Stimulated activated CD4-positive, alpha-beta T cell treated with anti-CD3 and anti-CD28 coated beads, Interleukin-15, amount 100 ng/mL, for 1 hour (primary cell): ENCODE results near the gene RPTOR.

Experiments used
- DNase-seq, 2 donors: peaks; one replicate each; pipeline ENCODE4 v3.0.0-alpha.2; 2020; ENCODE audit warnings: low read depth in 1 of 2, low spot score in 1 of 2

Gene RPTOR

GRCh38 chr17:80885947-80886582, 341.4 kb downstream of the RPTOR start:
- DNase-seq, result no peak

DNA sequence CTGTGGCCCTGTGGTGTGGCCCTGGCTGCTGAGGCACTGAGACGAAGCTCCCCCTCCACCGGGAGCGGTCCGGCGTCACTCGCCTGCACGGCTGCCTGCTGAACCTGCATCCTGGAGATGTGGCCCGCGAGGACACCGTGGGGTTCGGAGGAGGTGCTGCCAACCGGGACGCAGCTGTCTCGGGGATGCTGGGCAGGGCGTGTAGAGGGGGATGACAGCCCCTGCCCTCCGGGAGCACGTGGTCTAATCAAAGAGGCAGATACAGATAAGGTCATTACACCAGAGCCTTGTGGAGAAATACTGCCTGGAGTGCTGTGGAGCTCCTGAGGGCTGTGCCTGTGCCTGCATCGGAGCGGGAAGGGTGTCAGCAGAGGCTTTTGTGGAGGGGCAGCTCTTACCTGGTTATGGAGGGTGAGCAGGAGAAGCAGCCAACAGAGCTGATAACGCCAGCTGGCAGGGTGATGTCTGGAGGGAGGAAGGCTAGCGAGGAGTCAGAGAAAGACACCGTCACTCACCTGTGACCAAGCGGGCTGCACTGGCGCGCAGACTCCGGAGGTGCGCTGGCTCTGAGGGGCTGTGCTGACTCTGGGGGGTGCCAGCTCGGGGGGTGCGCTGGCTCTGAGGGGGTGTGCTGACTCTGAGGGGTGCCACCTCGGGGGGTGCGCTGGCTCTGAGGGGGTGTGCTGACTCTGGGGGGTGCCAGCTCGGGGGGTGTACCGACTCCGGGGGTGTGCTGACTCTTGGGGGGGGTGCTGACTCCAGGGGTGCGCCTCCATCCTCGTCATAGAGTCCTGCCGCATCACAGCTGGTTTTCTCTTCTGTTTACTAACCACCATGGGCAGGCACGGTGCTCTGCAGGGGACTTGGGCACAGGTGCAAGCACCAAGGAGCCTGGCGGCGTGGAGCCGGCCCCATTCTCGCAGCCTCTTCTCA, 342.3 kb downstream of the RPTOR start:
- DNase-seq, result no peak

DNA sequence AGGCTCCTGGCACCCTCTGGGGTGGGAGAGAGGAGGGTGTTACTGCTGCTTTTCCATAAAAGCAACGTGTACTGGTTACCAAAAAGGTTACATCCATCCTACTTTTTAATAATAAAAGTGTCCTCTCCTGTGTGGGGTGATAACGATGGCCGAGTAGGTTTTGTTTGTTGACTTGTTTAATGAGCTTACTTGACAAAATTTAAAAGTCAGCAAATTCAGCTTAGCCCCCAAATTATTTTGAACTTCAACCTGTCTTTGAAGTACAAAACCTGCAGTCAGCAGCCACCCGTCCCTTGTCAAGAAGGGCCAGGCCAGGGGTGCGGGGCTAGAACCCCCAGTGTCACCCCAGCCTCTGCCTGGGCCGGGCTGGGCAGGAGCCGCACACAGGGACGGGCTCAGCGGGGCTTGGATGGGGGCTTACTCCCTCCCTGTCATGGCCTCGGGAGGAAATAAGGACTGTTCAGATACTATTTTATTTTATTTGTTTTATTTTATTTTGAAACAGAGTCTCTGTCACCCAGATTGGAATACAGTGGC, 343.1 kb downstream of the RPTOR start:
- no peak for DNase-seq

- no peak for DNase-seq
Observed at GRCh38 chr17:80888276-80889160, 343.9 kb downstream of the RPTOR start.

- no peak for DNase-seq
Observed at GRCh38 chr17:80889231-80890195, 344.9 kb downstream of the RPTOR start.

DNA sequence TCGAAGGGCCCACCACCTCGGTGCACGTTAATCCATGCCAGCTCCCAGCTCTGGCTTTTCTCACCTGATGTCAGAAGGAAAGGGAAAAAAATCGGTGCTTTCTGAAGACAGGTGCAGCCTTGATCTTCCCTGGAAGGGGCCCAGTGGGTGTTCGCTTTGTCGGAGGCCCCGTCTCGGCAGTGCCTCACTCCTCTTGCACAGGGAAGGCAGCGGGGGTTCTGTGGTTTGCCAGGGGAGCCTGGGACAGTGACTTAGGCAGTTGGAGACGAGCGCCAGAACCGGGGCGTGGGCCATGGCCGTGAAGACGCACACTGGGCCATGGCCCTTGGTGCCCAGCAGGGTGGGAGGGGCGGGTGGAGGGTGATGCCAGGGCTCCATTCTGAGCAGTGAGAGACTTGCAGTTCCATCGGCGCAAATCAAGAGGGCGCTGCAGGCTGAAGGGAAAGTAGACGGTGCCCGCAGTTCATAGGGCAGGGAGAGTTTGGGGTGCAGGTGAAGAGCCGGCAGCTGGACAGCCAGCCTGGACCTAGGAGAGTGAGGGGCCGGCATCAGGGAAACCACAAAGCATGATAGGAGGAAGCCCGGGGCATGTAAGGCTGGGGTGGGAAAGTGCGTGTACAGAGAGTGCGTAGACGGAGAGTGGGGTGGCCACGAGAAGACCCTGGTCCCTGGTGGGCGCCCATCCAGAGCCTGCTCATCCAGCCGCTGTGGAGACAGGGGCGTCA, 345.7 kb downstream of the RPTOR start:
- no peak for DNase-seq

DNA sequence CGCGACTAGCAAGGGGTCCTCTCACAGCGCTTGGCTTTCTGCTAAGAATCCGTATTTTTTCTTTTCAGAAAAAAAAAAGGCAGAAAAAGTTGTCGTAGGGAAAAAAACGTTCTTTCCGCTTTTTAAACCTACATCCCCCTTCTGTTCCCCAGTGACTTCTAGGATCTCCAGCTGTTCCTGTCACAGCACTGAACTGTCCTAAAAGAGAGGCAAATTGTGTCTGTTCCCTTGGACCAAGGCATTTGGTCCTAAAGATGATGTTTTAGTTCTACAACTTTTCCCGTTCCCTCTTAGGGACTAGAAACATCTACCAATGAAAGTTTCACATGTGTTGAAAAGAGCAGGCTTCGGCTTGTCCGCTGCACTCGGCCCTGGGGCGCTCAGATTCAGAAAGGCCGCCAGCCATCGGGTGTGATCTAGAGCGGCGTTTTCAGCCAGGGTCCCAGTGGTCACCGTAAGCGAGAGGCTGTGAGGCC, 346.3 kb downstream of the RPTOR start:
- DNase-seq, result no peak

GRCh38 chr17:80891397-80892018, 346.9 kb downstream of the RPTOR start:
- DNase-seq, result peak; percentile 41 to 62

GRCh38 chr17:80892019-80892855, 347.6 kb downstream of the RPTOR start:
- peak; percentile 75 to 78 for DNase-seq

GRCh38 chr17:80892900-80893603, 348.4 kb downstream of the RPTOR start:
- DNase-seq, result peak in 1 of 2 donors; percentile 34

DNA sequence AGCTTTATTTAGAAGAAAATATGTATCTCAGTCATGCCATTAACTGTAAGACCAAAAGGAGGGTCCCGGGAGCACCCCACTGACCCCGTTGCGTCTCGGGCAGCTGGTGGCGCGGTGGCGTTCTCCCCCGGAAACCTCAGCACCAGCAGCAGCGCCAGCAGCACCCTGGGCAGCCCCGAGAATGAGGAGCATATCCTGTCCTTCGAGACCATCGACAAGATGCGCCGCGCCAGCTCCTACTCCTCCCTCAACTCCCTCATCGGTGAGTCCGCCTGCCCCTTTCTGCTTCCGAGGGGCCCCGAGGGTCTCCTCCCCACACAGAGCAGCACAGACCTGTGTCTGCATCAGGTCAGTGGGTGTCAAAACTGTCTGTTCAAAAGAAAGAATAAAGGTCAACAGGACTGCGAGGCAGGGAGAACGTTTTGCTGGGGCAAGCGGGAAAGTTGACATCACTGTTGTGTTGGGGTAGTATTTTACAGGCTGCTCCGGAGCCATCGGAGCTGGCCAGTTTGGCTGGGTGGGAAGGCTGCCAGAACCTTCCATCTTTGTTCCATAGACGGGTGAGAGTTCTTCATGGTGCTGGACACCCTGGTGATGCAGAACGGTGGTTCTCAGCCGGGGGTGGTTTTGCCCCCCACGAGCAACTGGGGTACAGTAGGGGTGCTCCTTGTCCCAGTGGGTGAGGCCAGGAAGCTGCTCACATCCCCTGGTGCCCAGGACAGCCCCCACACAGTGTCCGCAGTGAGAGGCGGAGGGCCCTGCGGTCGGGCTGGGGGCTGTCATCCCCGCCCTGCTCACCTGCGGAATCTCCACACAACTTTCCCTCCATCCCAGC, 349.2 kb downstream of the RPTOR start:
- DNase-seq, result no peak

GRCh38 chr17:80894439-80894721, 349.7 kb downstream of the RPTOR start:
- no peak for DNase-seq

- no peak for DNase-seq
Observed at GRCh38 chr17:80894726-80895125, 350.1 kb downstream of the RPTOR start.

DNA sequence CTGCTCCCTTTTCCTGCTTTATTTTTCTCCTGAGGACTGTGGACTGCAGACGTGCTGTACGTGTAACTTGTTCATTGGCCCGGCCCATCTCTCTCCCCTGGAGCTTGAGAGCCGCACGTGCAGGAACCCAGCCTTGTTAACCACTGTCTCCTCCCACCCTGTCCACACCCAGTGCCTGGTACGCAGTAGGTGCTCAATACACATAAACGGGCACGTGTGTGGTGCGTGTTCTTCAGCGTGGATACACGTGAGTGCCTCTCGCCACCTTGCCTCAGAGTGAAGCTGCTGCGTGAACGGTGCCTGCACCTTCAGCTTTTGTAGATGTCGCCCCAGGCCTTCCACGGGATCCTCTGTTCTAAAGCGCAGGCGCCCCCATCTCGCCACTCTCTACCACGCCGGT, 350.7 kb downstream of the RPTOR start:
- no peak for DNase-seq

GRCh38 chr17:80898716-80899115, 354.1 kb downstream of the RPTOR start:
- no peak for DNase-seq

- peak; percentile 62 to 64 for DNase-seq
Observed at GRCh38 chr17:80899402-80900268, 355.0 kb downstream of the RPTOR start.
